HL-60 (cell line): ENCODE results near the gene KIAA1549.

Source experiments
- CTCF ChIP-seq: IDR thresholded peaks from one replicate; pipeline ENCODE4 v1.5.1; 2011; ENCODE audit warnings: low read length, control low read depth, inconsistent platforms; ENCODE audit not compliant: insufficient read depth
- GABPA ChIP-seq: IDR thresholded peaks from 2 replicates; pipeline ENCODE4 v1.6.1; 2012; ENCODE audit warnings: low read depth
- POLR2AphosphoS5 ChIP-seq: IDR thresholded peaks from 2 replicates; pipeline ENCODE4 v1.6.1; 2012; ENCODE audit warnings: low read depth
- SPI1 ChIP-seq: IDR thresholded peaks from 2 replicates; pipeline ENCODE4 v1.6.1; 2012; ENCODE audit warnings: low read depth, mild to moderate bottlenecking, borderline replicate concordance

- no peak for TF ChIP-seq CTCF
- no peak for TF ChIP-seq POLR2AphosphoS5
- no peak for TF ChIP-seq SPI1
- TF ChIP-seq GABPA: no peak
Observed at GRCh38 chr7:138949421-138950088, 31.6 kb downstream of the KIAA1549 start.
